EL (cell line): Measurements from ENCODE around the gene SRP54.
A peak's percentile ranks its signal among the peaks of the same experiment; 100 is the strongest.
"Not testable (repeated sequence)": the region's sequence is repeated elsewhere in the genome, so short reads cannot be mapped to it uniquely, and the experiment has no call there.

Source experiments
- DNase-seq: peaks from one replicate; pipeline ENCODE4 v3.0.0-alpha.2; 2016

Gene SRP54

GRCh38 chr14:34982421-34983147 is at the start of gene SRP54:
SRP54 (plus strand) TSS chr14:34982992; CDS start chr14:34996710, 13,718 bp downstream.
- peak; percentile 99 for DNase-seq

DNA sequence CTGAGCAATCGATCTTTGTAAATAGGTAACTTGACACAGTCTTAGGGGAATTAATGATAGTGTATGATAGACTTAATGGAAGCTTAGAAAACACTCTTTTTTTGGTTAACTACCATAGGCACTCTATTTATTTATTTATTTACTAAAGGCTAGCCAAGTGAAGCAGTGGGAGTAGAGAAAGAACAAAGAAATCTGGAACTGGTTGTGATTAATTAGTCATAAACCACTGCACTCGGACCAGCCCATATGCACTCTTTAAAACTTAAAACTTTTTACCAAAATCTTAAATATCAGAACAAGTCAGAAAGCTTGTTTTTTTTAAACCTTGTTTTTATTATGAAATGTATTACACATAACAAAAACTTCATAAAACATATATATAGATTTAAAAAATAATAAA is 49.5 kb upstream of the SRP54 start:
- no peak for DNase-seq

- no peak for DNase-seq
Measured at GRCh38 chr14:34935488-34935887, 47.3 kb upstream of the SRP54 start.

- DNase-seq = no peak
Measured at GRCh38 chr14:34937442-34937841, 45.4 kb upstream of the SRP54 start.

DNA sequence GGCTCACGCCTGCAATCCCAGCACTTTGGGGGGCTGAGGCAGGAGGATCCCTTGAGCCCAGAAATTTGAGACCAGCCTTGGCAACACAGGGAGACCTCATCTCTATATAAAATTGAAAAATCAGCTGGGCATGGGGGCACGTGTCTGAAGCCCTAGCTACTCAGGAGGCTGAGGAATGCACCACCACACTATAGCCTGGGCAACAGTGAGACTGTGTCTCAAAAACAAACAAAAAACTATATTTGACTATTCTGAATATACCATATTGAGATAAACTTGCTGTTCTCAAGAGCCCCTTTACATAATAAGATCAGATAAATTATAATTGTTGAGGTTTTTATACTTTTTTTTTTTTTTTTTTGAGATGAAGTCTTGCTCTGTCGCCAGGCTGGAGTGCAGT is 44.9 kb upstream of the SRP54 start:
- DNase-seq = no peak

GRCh38 chr14:34943506-34943905 is 39.3 kb upstream of the SRP54 start:
- DNase-seq = no peak

DNA sequence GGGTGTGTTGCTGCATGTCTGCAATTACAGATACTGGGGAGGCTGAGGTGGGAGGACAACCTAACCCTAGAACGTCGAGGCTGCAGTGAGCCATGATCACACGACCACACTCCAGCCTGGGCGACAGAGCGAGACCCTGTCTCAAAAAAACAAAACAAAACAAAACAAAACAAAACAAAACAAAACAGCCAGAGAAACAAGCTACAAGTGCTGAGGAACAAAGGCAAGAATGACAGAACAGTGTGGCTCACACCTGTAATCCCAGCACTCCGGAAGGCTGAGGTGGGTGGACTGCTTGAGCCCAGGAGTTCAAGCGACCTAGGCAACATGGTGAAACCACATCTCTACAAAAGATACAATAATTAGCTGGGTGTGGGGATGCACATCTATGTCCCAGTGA is 38.0 kb upstream of the SRP54 start:
- DNase-seq = no peak

GRCh38 chr14:34946699-34947098 is 36.1 kb upstream of the SRP54 start:
- no peak for DNase-seq

DNA sequence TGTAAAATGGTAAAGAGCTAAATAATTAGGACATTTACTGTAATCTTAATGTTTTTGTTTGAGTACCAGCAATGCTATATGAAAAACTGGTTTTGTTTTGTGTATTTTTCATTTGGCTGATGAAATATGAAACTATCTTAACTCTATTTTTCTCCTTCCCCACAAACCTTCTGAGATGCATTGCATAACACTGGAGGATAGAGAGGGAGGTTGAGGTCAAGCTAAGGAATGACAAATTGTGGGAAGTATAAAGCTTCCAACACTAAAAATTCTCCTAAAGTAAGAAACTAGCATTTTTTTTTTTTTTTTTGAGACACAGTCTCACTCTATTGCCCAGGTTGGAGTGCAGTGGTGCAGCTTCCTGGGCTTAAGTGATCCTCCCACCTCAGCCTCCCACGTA is 31.5 kb upstream of the SRP54 start:
- peak; percentile 13 for DNase-seq

DNA sequence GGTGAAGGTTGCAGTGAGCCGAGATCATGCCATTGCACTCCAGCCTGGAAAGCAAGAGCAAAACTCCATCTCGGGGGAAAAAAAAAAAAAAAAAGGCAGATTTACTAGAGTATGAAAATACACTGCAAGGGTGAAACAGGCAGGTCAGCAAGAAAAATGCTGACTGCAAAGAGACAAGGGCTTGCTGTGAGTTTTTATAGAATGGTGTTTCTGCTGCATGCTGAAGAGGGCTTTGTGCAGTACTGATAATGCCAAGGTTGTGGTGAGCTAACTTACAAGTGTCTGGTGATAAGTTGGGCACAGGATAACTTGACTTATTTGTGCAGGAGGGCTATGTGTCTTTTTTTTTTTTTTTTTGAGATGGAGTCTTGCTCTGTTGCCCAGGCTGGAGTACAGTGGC is 25.9 kb upstream of the SRP54 start:
- DNase-seq = no peak

DNA sequence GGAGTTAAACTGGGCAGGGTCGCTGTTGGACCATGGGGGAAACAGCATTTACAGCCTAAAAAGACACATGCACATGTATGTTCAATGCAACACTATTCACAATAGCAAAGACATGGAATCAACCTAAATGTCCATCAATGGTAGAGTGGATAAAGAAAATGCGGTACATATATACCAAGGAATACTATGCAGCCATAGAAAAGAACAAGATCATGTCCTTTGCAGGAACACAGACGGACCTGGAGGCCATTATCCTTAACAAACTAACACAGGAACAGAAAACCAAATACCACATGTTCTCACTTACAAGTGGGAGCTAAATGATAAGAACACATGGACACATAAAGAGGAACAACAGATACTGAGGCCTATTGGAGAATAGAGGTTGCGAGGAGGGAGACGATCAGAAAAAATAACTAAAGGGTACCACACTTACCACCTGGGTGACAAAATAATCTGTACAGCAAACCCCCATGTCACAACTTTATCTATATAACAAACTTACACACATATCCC is 25.0 kb upstream of the SRP54 start:
- DNase-seq = no peak

GRCh38 chr14:34962106-34962505 is 20.7 kb upstream of the SRP54 start:
- DNase-seq = not testable (repeated sequence)

- DNase-seq = no peak
Measured at GRCh38 chr14:34964977-34965764, 17.6 kb upstream of the SRP54 start.

GRCh38 chr14:34965912-34966311 is 16.9 kb upstream of the SRP54 start:
- no peak for DNase-seq

DNA sequence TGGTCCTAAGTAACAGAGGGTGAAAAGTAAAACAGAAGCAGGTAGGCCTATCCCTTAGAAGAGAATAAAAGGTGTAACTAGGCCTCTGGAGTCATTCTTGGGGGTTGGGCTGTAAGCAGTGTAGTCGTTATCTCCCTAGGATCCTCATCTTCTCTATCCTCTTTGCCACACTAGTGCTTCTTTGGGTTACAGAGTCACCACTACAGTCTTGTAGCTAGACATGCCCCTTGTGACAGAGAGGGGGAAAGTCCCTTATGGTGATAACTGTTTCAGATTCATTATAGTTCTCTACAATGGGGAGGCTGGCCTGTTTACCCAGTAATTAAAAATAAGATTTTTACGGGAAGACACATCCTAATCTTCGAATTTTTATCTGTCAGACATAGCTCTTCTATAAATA is 16.4 kb upstream of the SRP54 start:
- DNase-seq = no peak

GRCh38 chr14:34970665-34971064 is 12.1 kb upstream of the SRP54 start:
- DNase-seq = no peak

DNA sequence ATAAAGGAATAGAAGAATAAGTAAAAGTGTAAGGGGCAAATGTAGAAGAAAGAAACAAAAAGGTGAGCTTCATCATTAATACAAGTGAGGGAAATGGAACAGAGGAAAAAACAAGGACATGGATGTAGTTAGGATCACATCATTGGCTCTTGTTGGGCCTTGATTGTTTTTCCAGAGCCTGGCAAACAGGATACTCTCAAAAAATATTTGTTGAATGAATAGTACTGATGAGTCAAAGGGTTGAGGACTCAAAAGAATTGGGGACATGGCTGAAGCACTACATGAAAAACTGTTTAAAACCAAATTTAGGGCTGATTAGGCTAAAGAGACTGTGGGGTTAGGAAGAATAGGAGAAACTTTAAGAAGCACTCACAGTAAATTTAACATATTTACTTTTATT is 11.4 kb upstream of the SRP54 start:
- peak; percentile 69 for DNase-seq

DNA sequence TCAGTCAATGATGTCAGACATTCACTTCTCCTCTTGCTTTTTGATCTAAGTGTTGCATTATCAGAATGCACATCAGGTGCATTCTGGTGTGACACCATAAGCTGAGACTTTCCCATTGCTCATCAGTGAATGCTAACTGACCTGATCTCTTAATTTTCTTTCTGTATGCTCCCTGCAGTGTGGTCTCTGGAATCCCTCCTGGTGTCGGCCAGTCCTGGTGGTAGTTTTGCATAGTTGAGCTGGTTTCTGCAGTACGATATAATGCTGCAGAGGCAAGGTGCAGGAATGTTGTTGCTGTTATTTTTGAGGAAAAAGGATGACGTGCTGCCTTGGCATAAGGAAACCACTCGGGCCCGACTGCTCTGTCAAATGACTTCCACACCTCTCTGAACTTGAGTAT is 11.0 kb upstream of the SRP54 start:
- no peak for DNase-seq

- no peak for DNase-seq
Measured at GRCh38 chr14:34978444-34978843, 4.3 kb upstream of the SRP54 start.

- no peak for DNase-seq
Measured at GRCh38 chr14:34980337-34980900, 2.4 kb upstream of the SRP54 start.

- DNase-seq = no peak
Measured at GRCh38 chr14:34981743-34982420, 910 bp upstream of the SRP54 start.

- no peak for DNase-seq
Measured at GRCh38 chr14:34983148-34983760, 462 bp downstream of the SRP54 start.

DNA sequence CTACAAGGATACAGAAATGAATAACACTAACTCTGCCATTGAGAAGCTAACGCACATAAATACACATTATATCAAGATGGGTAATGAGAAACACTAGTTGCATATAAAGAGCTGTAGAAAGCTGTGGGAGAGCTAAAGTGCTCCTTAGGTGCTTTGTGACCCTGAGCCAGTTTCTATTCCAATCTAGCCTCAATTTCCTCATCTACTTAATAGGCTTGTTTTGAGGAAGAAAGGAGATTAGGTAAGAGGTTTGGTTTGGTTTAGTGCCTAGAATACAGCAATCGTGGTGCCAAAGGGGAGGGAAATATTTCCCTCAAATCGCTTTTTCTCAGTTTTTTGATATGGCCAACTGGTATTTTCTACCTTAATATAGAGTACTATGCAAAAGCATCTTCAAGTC is 994 bp downstream of the SRP54 start:
- no peak for DNase-seq
